MG63 (cell line): ENCODE data around the gene PTOV1. TPM values are rescaled to one million over a fixed set of nuclear protein-coding genes. Genes with fewer than 3 reads are reported as not detected.
A peak's percentile ranks its signal among the peaks of the same experiment; 100 is the strongest.
"Not testable (repeated sequence)": the region's sequence is repeated elsewhere in the genome, so short reads cannot be mapped to it uniquely, and the experiment has no call there.

Experiments
- DNase-seq: peaks from one replicate; pipeline ENCODE4 v3.0.0-alpha.2; 2020
- H3K27me3 ChIP-seq: fragments of 250-450 bp; sonication (Bioruptor Pico); 2 replicates; pipeline ENCODE4 v1.5.1; 2020; ENCODE audit warnings: mild to moderate bottlenecking, moderate library complexity
- H3K36me3 ChIP-seq: fragments of 250-450 bp; sonication (Bioruptor Pico); 2 replicates; pipeline ENCODE4 v1.5.1; 2020; ENCODE audit warnings: mild to moderate bottlenecking, moderate library complexity
- H3K4me3 ChIP-seq: fragments of 250-450 bp; sonication (Bioruptor Pico); 2 replicates; pipeline ENCODE4 v1.5.1; 2020; ENCODE audit warnings: mild to moderate bottlenecking, moderate library complexity
- H3K9me3 ChIP-seq: fragments of 250-450 bp; sonication (Bioruptor Pico); 2 replicates; pipeline ENCODE4 v1.5.1; 2020; ENCODE audit warnings: mild to moderate bottlenecking, moderate library complexity
- total RNA-seq: library from RNA; depleted of rRNA; stranded (reverse); fragments of >200 nt; shearing (Covaris generic); gene quantifications from 2 replicates; pipeline ENCODE4 v1.2.3, GENCODE V29; 2014; ENCODE audit warnings: low replicate concordance

Gene PTOV1
- total RNA-seq, 1 experiment from 2014 or later, result 96.1 TPM

DNA sequence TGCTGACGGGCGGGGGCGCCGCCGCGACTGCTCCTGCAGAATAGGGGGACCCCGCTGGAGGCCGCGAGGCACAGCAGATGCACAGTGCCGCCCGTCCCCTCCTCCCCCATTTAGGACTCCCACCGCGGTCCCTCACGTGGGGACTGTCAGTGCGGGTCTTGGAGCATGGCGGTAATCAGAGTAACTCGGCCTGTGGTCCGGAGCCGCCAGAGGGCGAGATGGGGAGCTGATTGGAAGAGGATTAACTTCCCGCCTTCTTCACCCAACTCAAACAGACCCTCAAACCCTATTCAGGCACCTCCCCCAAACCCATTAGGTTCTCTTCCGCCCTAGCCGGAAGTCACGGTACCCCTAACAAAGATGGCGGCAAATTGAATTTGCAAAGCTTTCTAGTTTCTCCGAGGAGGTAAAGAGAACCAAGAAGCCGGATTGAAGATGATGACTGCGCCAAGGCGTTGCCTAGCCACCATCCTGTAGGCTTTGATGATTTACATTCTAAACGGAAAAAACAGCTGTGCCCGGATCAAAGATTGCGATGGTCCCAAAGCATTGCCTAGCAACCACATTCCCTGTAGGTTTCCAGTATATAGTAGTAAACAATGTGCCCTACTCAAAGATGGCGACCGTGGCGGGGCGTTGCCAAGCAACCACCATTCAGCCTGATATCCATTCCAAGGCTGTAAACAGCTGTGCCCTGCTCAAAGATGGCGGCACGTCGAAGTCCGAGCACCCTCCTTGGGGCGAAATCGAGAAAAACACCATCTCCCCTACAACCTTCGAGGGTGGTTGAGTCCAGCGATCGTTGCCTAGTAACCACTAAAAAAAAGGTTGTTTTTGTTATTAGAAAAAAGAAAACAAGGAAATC lies 37.7 kb upstream of the PTOV1 start, which contains the start of gene FUZ:
Gene FUZ, minus strand, starts transcription at position 296 of the 865 bp plus-strand sequence. Its CDS starts 186 bp downstream, at position 110.
- Histone ChIP-seq H3K36me3 (0 out of 2 replicates have a peak, but pooled peaks cover 4% of the 10 kb centered on the region), H3K27me3 (no peaks in the 10 kb centered on the region), H3K4me3 (peak within 1 kb of the TSS; percentile 56)

GRCh38 chr19:49814010-49814409 lies 36.9 kb upstream of the PTOV1 start:
- DNase-seq, result no peak
- H3K27me3 ChIP-seq, result no peaks in the 10 kb centered on the region
- no peaks in the 10 kb centered on the region for H3K9me3 ChIP-seq
- no peaks in the 10 kb centered on the region for H3K36me3 ChIP-seq
- peak overlapping the region; percentile 56 for H3K4me3 ChIP-seq

More for the DNA sequence above, 37.7 kb upstream of the PTOV1 start, which contains the start of gene FUZ:
- H3K9me3 ChIP-seq, result no peaks in the 10 kb centered on the region
- DNase-seq, result peak; percentile 94

GRCh38 chr19:49816590-49816989 lies 34.4 kb upstream of the PTOV1 start:
- no peaks in the 10 kb centered on the region for H3K9me3 ChIP-seq
- DNase-seq, result no peak
- no peaks in the 10 kb centered on the region for H3K27me3 ChIP-seq
- H3K36me3 ChIP-seq, result peaks cover 13% of the 10 kb centered on the region
- H3K4me3 ChIP-seq, result peak overlapping the region; percentile 93

DNA sequence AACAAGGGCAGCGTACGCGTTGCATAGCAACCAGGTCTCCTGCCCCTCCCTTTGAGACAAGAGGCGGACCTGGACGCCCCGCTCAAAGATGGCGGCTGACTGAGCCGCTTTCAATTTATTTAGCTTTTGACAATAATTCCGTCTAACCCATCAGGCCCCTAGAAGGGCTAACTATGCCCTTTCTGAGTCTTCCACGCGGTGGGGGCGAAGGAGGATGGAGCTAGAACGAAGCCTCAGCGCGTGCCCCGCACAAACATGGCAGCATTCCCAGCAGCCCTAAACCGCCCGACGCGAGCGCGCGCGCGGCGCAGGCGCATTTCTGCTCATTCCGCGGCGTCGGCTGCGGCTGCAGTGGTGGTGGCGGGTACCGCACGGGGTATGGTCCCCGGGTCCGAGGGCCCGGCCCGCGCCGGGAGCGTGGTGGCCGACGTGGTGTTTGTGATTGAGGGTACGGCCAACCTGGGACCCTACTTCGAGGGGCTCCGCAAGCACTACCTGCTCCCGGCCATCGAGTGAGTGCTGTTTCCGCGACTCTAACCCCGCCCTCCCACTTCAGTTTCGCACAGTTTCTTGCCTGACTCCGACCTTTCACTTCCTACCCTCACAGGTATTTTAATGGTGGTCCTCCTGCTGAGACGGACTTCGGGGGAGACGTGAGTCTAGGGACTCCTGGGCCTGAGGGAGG lies 32.9 kb upstream of the PTOV1 start, which contains the start of gene MED25:
Gene MED25, plus strand, starts transcription at position 326 of the 685 bp plus-strand sequence. Its CDS starts 53 bp downstream, at position 379.
- peak; percentile 84 for DNase-seq
- Histone ChIP-seq H3K4me3 (peak within 1 kb of the TSS; percentile 93), H3K27me3 (no peaks in the 10 kb centered on the region), H3K9me3 (no peaks in the 10 kb centered on the region), H3K36me3 (peaks cover 17% of the 10 kb centered on the region)

- Histone ChIP-seq H3K27me3 (no peaks in the 10 kb centered on the region), H3K36me3 (peaks cover 24% of the 10 kb centered on the region), H3K4me3 (peak overlapping the region; percentile 93), H3K9me3 (no peaks in the 10 kb centered on the region)
- DNase-seq, result no peak
Observed at GRCh38 chr19:49818649-49819370, 32.1 kb upstream of the PTOV1 start.

GRCh38 chr19:49819452-49820115 lies 31.4 kb upstream of the PTOV1 start:
- not testable (repeated sequence) for DNase-seq, H3K9me3 ChIP-seq, H3K27me3 ChIP-seq
- peak overlapping the region; percentile 93 for H3K4me3 ChIP-seq
- peaks cover 28% of the 10 kb centered on the region for H3K36me3 ChIP-seq

DNA sequence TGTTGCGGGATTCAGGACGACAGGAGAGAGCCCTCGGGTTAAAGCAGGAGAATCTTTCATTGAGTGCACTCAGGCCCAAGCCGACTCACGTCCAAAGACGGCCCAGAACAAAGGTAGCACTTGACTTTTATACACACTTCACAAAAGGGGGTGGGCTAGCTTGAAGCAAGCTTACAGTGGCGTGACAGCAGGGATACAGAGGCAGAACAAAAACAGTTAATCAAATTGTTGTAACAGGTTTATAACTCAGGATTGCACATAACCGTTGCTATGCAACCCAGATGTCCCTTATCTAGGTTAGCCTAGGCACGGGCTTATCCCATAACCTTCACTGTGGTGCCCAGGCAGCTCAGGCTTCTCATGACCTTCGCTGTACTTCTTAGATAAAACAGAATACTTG lies 30.8 kb upstream of the PTOV1 start:
- Histone ChIP-seq H3K4me3 (no peak overlapping the region), H3K9me3 (no peaks in the 10 kb centered on the region), H3K27me3 (no peaks in the 10 kb centered on the region), H3K36me3 (peaks cover 31% of the 10 kb centered on the region)
- DNase-seq, result no peak

- no peak overlapping the region for H3K4me3 ChIP-seq
- DNase-seq, result no peak
- no peaks in the 10 kb centered on the region for H3K27me3 ChIP-seq
- peaks cover 36% of the 10 kb centered on the region for H3K36me3 ChIP-seq
- H3K9me3 ChIP-seq, result no peaks in the 10 kb centered on the region
Observed at GRCh38 chr19:49823472-49823871, 27.5 kb upstream of the PTOV1 start.

GRCh38 chr19:49824662-49825061 lies 26.3 kb upstream of the PTOV1 start:
- Histone ChIP-seq H3K4me3 (no peak overlapping the region), H3K36me3 (peaks cover 37% of the 10 kb centered on the region), H3K9me3 (no peaks in the 10 kb centered on the region), H3K27me3 (no peaks in the 10 kb centered on the region)
- DNase-seq, result no peak

GRCh38 chr19:49827034-49827433 lies 23.9 kb upstream of the PTOV1 start:
- Histone ChIP-seq H3K36me3 (peaks cover 44% of the 10 kb centered on the region), H3K27me3 (no peaks in the 10 kb centered on the region), H3K4me3 (no peak overlapping the region), H3K9me3 (no peaks in the 10 kb centered on the region)
- DNase-seq, result no peak

- DNase-seq, result no peak
Observed at GRCh38 chr19:49829200-49829599, 21.8 kb upstream of the PTOV1 start.

DNA sequence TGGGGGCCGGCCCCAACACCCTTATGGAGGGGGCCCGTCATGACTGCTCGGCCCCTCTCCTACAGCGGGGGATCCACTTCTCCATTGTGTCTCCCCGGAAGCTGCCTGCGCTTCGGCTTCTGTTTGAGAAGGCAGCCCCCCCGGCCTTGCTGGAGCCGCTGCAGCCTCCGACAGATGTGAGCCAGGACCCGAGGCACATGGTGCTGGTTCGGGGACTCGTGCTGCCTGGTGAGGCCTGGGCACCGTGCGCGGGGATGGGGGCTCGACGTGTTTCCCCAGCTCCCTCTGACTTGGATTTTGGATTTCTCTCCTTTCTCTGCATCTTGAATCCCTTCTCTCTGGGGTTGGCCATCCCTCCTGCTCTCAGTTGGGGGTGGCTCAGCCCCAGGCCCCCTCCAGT lies 21.2 kb upstream of the PTOV1 start:
- peaks cover 54% of the 10 kb centered on the region for H3K36me3 ChIP-seq
- no peaks in the 10 kb centered on the region for H3K27me3 ChIP-seq
- DNase-seq, result no peak
- no peak overlapping the region for H3K4me3 ChIP-seq
- no peaks in the 10 kb centered on the region for H3K9me3 ChIP-seq

More at GRCh38 chr19:49829200-49829599, 21.8 kb upstream of the PTOV1 start:
- Histone ChIP-seq H3K9me3 (no peaks in the 10 kb centered on the region), H3K36me3 (peaks cover 51% of the 10 kb centered on the region), H3K27me3 (no peaks in the 10 kb centered on the region), H3K4me3 (no peak overlapping the region)

- DNase-seq, result no peak
- H3K9me3 ChIP-seq, result no peaks in the 10 kb centered on the region
- peaks cover 59% of the 10 kb centered on the region for H3K36me3 ChIP-seq
- H3K27me3 ChIP-seq, result no peaks in the 10 kb centered on the region
- no peak overlapping the region for H3K4me3 ChIP-seq
Observed at GRCh38 chr19:49830766-49831165, 20.2 kb upstream of the PTOV1 start.

DNA sequence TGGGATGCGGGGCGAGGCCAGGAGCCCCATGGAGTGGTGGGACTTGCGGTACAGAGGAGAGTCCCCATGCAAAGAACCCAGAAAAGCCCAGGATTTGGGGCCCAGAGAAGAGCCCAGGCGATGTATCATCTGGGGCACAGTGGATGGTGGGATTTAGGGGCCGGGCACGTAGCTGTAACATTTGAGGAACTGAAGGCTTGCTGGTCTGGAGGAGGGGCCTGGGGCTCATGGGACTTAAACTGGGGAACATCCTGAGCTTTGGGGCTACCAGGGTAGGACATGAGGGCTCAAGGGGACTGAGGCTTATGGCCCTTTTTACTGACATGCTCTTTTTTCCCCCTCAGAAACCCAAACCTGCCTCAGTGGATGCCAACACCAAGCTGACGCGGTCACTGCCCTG lies 19.4 kb upstream of the PTOV1 start:
- Histone ChIP-seq H3K27me3 (no peaks in the 10 kb centered on the region), H3K9me3 (no peaks in the 10 kb centered on the region), H3K36me3 (peaks cover 67% of the 10 kb centered on the region), H3K4me3 (no peak overlapping the region)
- no peak for DNase-seq

GRCh38 chr19:49832556-49832955 lies 18.4 kb upstream of the PTOV1 start:
- peaks cover 74% of the 10 kb centered on the region for H3K36me3 ChIP-seq
- no peaks in the 10 kb centered on the region for H3K9me3 ChIP-seq
- no peak for DNase-seq
- H3K4me3 ChIP-seq, result no peak overlapping the region
- no peaks in the 10 kb centered on the region for H3K27me3 ChIP-seq

- no peaks in the 10 kb centered on the region for H3K9me3 ChIP-seq
- no peak overlapping the region for H3K4me3 ChIP-seq
- peaks cover 80% of the 10 kb centered on the region for H3K36me3 ChIP-seq
- no peak for DNase-seq
- H3K27me3 ChIP-seq, result no peaks in the 10 kb centered on the region
Observed at GRCh38 chr19:49833599-49833998, 17.4 kb upstream of the PTOV1 start.
